Colonic mucosa (tissue), 4 donors: ENCODE results near the gene SLC13A5. TPM values are rescaled to one million over a fixed set of nuclear protein-coding genes. Genes with fewer than 3 reads are reported as not detected.

Experiments
- DNase-seq: peaks from one replicate; pipeline ENCODE4 v3.0.0-alpha.2; 2020
- H3K27ac ChIP-seq: fragments of 200-600 bp; one replicate; pipeline ENCODE4 v1.8.0; 2021
- H3K27me3 ChIP-seq: fragments of 200-600 bp; one replicate; pipeline ENCODE4 v1.8.0; 2021
- H3K36me3 ChIP-seq: fragments of 200-600 bp; one replicate; pipeline ENCODE4 v1.8.0; 2021
- H3K4me1 ChIP-seq: fragments of 200-600 bp; one replicate; pipeline ENCODE4 v1.8.0; 2021; ENCODE audit warnings: mild to moderate bottlenecking
- H3K4me3 ChIP-seq: fragments of 200-600 bp; one replicate; pipeline ENCODE4 v1.8.0; 2021
- H3K9ac ChIP-seq, 2 donors: one replicate each; pipeline ENCODE4 v1.7.0; 2013; ENCODE audit warnings: control low read depth in 2 of 2, low read depth in 2 of 2, low read length in 2 of 2
- H3K9me3 ChIP-seq: fragments of 200-600 bp; one replicate; pipeline ENCODE4 v1.8.0; 2021
- CTCF ChIP-seq: fragments of 200-600 bp; IDR thresholded peaks from one replicate; pipeline ENCODE4 v1.8.0; 2022; ENCODE audit warnings: antibody characterized with exemption, mild to moderate bottlenecking
- intact Hi-C: fragments of 100-400 bp; cut with DNase I; formaldehyde crosslinking; loops from one replicate; pipeline ENCODE4 v1.14.1; 2022
- total RNA-seq, 2 donors: library from RNA; stranded (reverse); fragmentation: NEBNext Ultra II Directional in 1 of 2; extraction: Animal tissue kit (Norgen Biotek cat#: 25700) in 1 of 2; gene quantifications; one replicate each; pipeline ENCODE4 v1.2.1, GENCODE V29; 2021
- donor health status: healthy.
- donor health status: DM: no; HTN: no; CAD: no.
- donor health status: DM: no; HTN: no; CAD: no.

The SLC13A5 gene
- total RNA-seq, 2 donors from 2014 or later, result 0.62 TPM; not detected in 1

GRCh38 chr17:6684460-6684783, 28.7 kb downstream of the SLC13A5 start:
- no peaks in the 10 kb centered on the region for H3K9me3 ChIP-seq

GRCh38 chr17:6683730-6684459, 29.3 kb downstream of the SLC13A5 start:
- Histone ChIP-seq H3K27ac (no peak overlapping the region), H3K27me3 (no peaks in the 10 kb centered on the region), H3K4me1 (no peaks in the 10 kb centered on the region), H3K36me3 (no peaks in the 10 kb centered on the region), H3K9me3 (no peaks in the 10 kb centered on the region), H3K4me3 (no peak overlapping the region), H3K9ac (no peak overlapping the region)
- no peak for TF ChIP-seq CTCF
- DNase-seq, result no peak
- intact Hi-C loops, result no loop called here

More at GRCh38 chr17:6684460-6684783, 28.7 kb downstream of the SLC13A5 start:
- TF ChIP-seq CTCF, result no peak
- H3K9ac ChIP-seq, result no peak overlapping the region
- no peaks in the 10 kb centered on the region for H3K27me3 ChIP-seq
- no peak overlapping the region for H3K27ac ChIP-seq
- intact Hi-C loops, result no loop called here
- no peak for DNase-seq
- no peaks in the 10 kb centered on the region for H3K36me3 ChIP-seq
- no peaks in the 10 kb centered on the region for H3K4me1 ChIP-seq
- H3K4me3 ChIP-seq, result no peak overlapping the region

DNA sequence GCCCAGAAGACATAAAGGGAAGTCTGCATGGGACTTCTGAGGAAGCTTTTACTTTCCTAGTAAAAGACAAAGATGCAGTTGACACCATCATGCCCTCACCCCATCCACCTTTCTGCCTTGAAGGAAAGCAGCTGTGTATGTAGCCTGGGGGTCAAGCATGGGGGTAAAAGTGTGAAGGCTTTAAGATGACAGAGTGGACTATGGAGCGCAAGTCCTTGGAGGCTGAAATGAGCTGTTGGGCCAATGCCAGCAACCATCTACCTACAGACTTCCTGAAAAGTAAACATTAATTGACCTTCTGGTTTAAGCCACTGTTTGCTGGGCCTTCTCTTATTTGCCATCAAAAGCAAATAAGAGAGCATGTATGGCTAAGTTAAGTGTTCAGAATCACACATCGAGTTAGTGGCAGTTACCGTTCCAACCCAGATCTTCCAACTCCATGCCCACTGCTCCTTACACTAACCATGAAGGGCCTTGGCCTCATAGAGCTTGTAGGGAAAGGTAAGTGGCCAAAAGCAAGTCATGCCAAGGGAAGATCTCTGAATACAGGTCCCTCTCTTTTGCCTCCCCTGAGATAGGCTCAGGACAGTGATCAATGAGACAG, 30.0 kb downstream of the SLC13A5 start:
- H3K27me3 ChIP-seq, result no peaks in the 10 kb centered on the region
- H3K36me3 ChIP-seq, result no peaks in the 10 kb centered on the region
- H3K27ac ChIP-seq, result no peak overlapping the region
- no peaks in the 10 kb centered on the region for H3K9me3 ChIP-seq
- H3K4me3 ChIP-seq, result no peak overlapping the region
- no peaks in the 10 kb centered on the region for H3K4me1 ChIP-seq
- intact Hi-C loops, result no loop called here
- no peak for TF ChIP-seq CTCF
- DNase-seq, result no peak
- H3K9ac ChIP-seq, result no peak overlapping the region

GRCh38 chr17:6682339-6682738, 30.8 kb downstream of the SLC13A5 start:
- Histone ChIP-seq H3K9ac (no peak overlapping the region), H3K9me3 (no peaks in the 10 kb centered on the region), H3K27me3 (no peaks in the 10 kb centered on the region), H3K4me3 (no peak overlapping the region), H3K4me1 (no peaks in the 10 kb centered on the region), H3K36me3 (no peaks in the 10 kb centered on the region), H3K27ac (no peak overlapping the region)
- DNase-seq, result no peak
- intact Hi-C loops, result no loop called here
- TF ChIP-seq CTCF, result no peak

GRCh38 chr17:6681671-6682070, 31.5 kb downstream of the SLC13A5 start:
- Histone ChIP-seq H3K9me3 (no peaks in the 10 kb centered on the region), H3K27ac (no peak overlapping the region), H3K36me3 (no peaks in the 10 kb centered on the region), H3K4me3 (no peak overlapping the region), H3K9ac (no peak overlapping the region), H3K27me3 (no peaks in the 10 kb centered on the region), H3K4me1 (no peaks in the 10 kb centered on the region)
- no peak for TF ChIP-seq CTCF
- no peak for DNase-seq
- intact Hi-C loops, result no loop called here
